Tibial artery (tissue), 4 donors: Measurements from ENCODE around the gene OR10H3.
"Not testable (repeated sequence)": the region's sequence is repeated elsewhere in the genome, so short reads cannot be mapped to it uniquely, and the experiment has no call there.

Experiments
- DNase-seq, 2 donors: peaks; one replicate each; pipeline ENCODE4 v3.0.0-alpha.2; 2019
- H3K27ac ChIP-seq, 2 donors: fragments of 200-600 bp; sonication (generic) in 1 of 2; 1 replicate in 1 of 2; 2 replicates in 1 of 2; pipeline ENCODE4 v1.5.1; 2018 to 2019; ENCODE audit warnings: mild to moderate bottlenecking in 1 of 2
- H3K27me3 ChIP-seq, 2 donors: fragments of 200-600 bp; sonication (generic) in 1 of 2; one replicate each; pipeline versions ENCODE4 v1.5.1 to v1.6.0; 2016 to 2019
- H3K36me3 ChIP-seq, 3 donors: fragments of 200-600 bp; sonication (generic) in 2 of 3; one replicate each; pipeline ENCODE4 v1.5.1; 2016 to 2019; ENCODE audit warnings: mild to moderate bottlenecking in 2 of 3
- H3K4me1 ChIP-seq, 4 donors: fragments of 200-600 bp; sonication (generic) in 2 of 4; 1 replicate in 3 of 4; 2 replicates in 1 of 4; pipeline ENCODE4 v1.5.1; 2016 to 2019
- H3K4me3 ChIP-seq, 2 donors: fragments of 200-600 bp; sonication (generic) in 1 of 2; 1 replicate in 1 of 2; 2 replicates in 1 of 2; pipeline ENCODE4 v1.5.1; 2018 to 2019; ENCODE audit warnings: mild to moderate bottlenecking in 2 of 2
- H3K9me3 ChIP-seq, 3 donors: fragments of 200-600 bp; sonication (generic) in 1 of 3; one replicate each; pipeline ENCODE4 v1.5.1; 2016 to 2019
- CTCF ChIP-seq, 2 experiments: fragments of 200-600 bp in 1 of 2; fragments of 450-650 bp in 1 of 2; IDR thresholded peaks; one replicate each; pipeline ENCODE4 v1.5.1; 2017 to 2019; ENCODE audit warnings: antibody characterized with exemption in 2 of 2, mild to moderate bottlenecking in 1 of 2, moderate library complexity in 1 of 2
- intact Hi-C: fragments of 100-400 bp; cut with DNase I; formaldehyde crosslinking; loops from one replicate; pipeline ENCODE4 v1.15.0; 2023; ENCODE audit warnings: low total_unique reads

The OR10H3 gene

GRCh38 chr19:15769586-15769985 lies 31.8 kb downstream of the OR10H3 start:
- Histone ChIP-seq H3K27ac (no peak overlapping the region), H3K4me3 (no peak overlapping the region), H3K36me3 (peaks cover 0 to 54% (median 19%) of the 10 kb centered on the region in 3 donors), H3K4me1 (no peaks in the 10 kb centered on the region), H3K9me3 (peaks cover 0 to 11% (median 8%) of the 10 kb centered on the region in 3 donors), H3K27me3 (peaks cover 0 to 3% of the 10 kb centered on the region in 2 donors)
- DNase-seq: no peak
- intact Hi-C loops: no loop called here
- TF ChIP-seq CTCF (IDR thresholded peaks at IDR 0.05): no peak

DNA sequence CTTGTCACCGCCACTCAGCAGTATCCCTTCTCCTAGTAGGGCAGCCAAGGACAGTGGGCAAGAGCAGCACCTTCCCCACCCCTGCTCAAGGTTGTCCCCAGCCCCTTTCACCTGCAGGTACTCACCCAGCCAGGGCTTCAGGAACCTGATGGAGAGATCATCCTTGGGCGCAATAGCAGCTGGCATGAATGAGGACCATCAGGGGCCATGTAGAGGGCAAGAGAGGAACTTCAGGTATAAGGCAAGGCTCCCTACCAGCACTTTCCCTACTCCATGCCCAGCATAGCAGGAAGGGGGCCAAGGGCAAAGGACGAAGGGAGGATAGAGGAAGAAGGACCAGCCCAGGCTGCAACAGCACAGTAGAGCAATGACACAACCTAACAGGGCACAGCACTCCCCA lies 36.4 kb downstream of the OR10H3 start:
- peaks cover 0 to 35% (median 0%) of the 10 kb centered on the region in 3 donors for H3K36me3 ChIP-seq
- H3K27ac ChIP-seq, H3K9me3 ChIP-seq, H3K27me3 ChIP-seq, DNase-seq, intact Hi-C loops, H3K4me1 ChIP-seq, H3K4me3 ChIP-seq: not testable (repeated sequence)

DNA sequence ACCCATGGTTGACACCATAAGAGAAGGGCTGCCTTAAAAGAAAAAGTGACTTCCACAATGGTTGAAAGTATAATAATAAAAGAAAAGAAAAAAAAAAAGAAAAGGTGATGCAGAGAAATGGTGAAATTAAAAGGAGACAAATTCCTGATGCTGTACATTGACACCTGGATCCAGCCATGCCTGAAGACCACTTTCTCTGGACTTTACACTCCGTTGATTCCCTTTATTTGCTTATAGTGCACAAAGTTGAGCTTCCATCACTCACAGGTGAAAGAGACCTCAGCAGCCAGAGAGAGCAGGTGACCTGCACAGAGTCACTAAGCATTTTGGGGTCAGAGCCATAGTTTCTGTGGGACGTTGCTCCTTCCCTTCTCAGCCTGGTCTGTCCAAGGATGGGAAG lies 37.5 kb downstream of the OR10H3 start:
- H3K36me3 ChIP-seq: peaks cover 0 to 27% (median 0%) of the 10 kb centered on the region in 3 donors
- no peak overlapping the region for H3K27ac ChIP-seq
- no peaks in the 10 kb centered on the region for H3K27me3 ChIP-seq
- no peak overlapping the region for H3K4me3 ChIP-seq
- DNase-seq: no peak
- intact Hi-C loops: no loop called here
- peaks cover 0 to 9% (median 6%) of the 10 kb centered on the region in 4 donors for H3K4me1 ChIP-seq
- no peak for TF ChIP-seq CTCF (IDR thresholded peaks at IDR 0.05)
- H3K9me3 ChIP-seq: no peaks in the 10 kb centered on the region

- no peak for DNase-seq
- intact Hi-C loops: no loop called here
- Histone ChIP-seq H3K36me3 (peaks cover 0 to 17% (median 0%) of the 10 kb centered on the region in 3 donors), H3K4me1 (peaks cover 0 to 17% (median 13%) of the 10 kb centered on the region in 4 donors), H3K27me3 (no peaks in the 10 kb centered on the region), H3K27ac (no peak overlapping the region), H3K9me3 (no peaks in the 10 kb centered on the region), H3K4me3 (no peak overlapping the region)
- no peak for TF ChIP-seq CTCF (IDR thresholded peaks at IDR 0.05)
These were observed 38.5 kb downstream of the OR10H3 start for GRCh38 chr19:15776264-15776663.

GRCh38 chr19:15776991-15777970 lies 39.5 kb downstream of the OR10H3 start:
- Histone ChIP-seq H3K9me3 (no peaks in the 10 kb centered on the region), H3K4me1 (peaks cover 0 to 17% (median 13%) of the 10 kb centered on the region in 4 donors), H3K4me3 (no peak overlapping the region), H3K27ac (no peak overlapping the region), H3K36me3 (peaks cover 0 to 13% (median 0%) of the 10 kb centered on the region in 3 donors), H3K27me3 (no peaks in the 10 kb centered on the region)
- no peak for DNase-seq
- intact Hi-C loops: no loop called here
- no peak for TF ChIP-seq CTCF (IDR thresholded peaks at IDR 0.05)
